HEK293T (cell line): Measurements from ENCODE around the gene NPEPPS.
A peak's percentile ranks its signal among the peaks of the same experiment; 100 is the strongest.
"Not testable (repeated sequence)": the region's sequence is repeated elsewhere in the genome, so short reads cannot be mapped to it uniquely, and the experiment has no call there.

ENCODE experiments used
- CTCF ChIA-PET: fragments of 350-600 bp; formaldehyde crosslinking; extraction: SDS; loops from one replicate; lab custom pipeline; 2021; ENCODE audit warnings: antibody characterized with exemption, inconsistent platforms; lab: Yijun Ruan, JAX
- POLR2A ChIA-PET: fragments of 350-600 bp; formaldehyde crosslinking; extraction: SDS; loops from one replicate; lab custom pipeline; 2020; ENCODE audit warnings: antibody characterized with exemption, inconsistent platforms; lab: Yijun Ruan, JAX
- DNase-seq: peaks from one replicate; pipeline ENCODE4 v3.0.0; 2012; ENCODE audit warnings: mixed read lengths; ENCODE audit errors: extremely low spot score
- L3MBTL2 ChIP-seq: fragments of 450-650 bp; conservative IDR thresholded peaks from 2 replicates; pipeline ENCODE4 v1.6.1; 2016; ENCODE audit warnings: mild to moderate bottlenecking

Gene NPEPPS

GRCh38 chr17:47530557-47531232 is at the start of gene NPEPPS:
TSS of gene NPEPPS (plus strand) at chr17:47531108. CDS start at chr17:47531301, 193 bp downstream.
- DNase-seq: peak; percentile 77
- CTCF ChIA-PET, POLR2A ChIA-PET: not testable (repeated sequence)
- peak; percentile 77 for TF ChIP-seq L3MBTL2

GRCh38 chr17:47491841-47492212 is 39.1 kb upstream of the NPEPPS start:
- DNase-seq, CTCF ChIA-PET, POLR2A ChIA-PET: not testable (repeated sequence)

DNA sequence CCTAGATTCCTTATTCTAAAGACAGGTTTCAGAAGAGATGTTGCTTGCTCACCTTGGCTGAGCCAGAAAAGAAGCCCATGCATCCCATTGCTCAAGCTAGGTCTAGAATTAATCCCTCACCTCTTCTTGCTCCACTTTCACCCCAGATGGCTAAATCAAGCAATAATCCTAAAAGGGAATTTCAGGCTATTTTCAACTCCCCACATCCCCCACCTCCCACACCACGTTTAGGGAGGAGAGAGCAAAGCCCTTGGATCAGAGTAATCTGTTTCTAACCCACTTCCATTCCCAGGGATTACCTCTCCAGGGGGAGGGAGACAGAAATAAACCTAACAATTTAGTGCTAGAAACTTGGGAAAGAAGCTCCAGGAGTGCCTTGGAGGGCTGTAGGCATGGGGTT is 31.8 kb upstream of the NPEPPS start:
- CTCF ChIA-PET, DNase-seq, POLR2A ChIA-PET: not testable (repeated sequence)

- POLR2A ChIA-PET, CTCF ChIA-PET, DNase-seq: not testable (repeated sequence)
These were observed 31.4 kb upstream of the NPEPPS start for GRCh38 chr17:47499494-47499893.

DNA sequence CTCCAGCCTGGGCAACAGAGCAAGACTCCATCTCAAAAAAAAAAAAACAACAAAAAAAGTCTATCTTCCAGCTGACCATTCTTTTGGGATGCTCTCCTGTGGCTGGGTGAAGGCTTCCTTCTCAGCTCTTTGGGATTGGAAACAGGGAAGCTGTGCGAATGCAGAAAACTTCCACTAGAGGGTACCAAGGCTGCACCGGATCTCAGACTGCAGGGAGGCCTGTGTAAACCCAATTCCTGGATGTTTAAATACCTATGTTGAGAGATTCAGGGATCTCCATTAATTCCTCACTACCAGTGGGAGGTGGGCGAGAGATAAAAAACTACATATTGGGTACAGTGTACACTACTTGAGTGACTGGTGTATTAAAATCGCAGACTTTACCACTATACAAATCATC is 30.3 kb upstream of the NPEPPS start:
- POLR2A ChIA-PET: not testable (repeated sequence)
- peak; percentile 11 for DNase-seq
- CTCF ChIA-PET: interaction anchor here (1.2 kb wide), 1 partner anchor 118 kb away, joined by 4 read pairs; no protein-coding TSS in a partner anchor

- POLR2A ChIA-PET, CTCF ChIA-PET, DNase-seq: not testable (repeated sequence)
These were observed 28.7 kb upstream of the NPEPPS start for GRCh38 chr17:47502122-47502731.

GRCh38 chr17:47502776-47503455 is 28.0 kb upstream of the NPEPPS start:
- POLR2A ChIA-PET, CTCF ChIA-PET, DNase-seq: not testable (repeated sequence)

DNA sequence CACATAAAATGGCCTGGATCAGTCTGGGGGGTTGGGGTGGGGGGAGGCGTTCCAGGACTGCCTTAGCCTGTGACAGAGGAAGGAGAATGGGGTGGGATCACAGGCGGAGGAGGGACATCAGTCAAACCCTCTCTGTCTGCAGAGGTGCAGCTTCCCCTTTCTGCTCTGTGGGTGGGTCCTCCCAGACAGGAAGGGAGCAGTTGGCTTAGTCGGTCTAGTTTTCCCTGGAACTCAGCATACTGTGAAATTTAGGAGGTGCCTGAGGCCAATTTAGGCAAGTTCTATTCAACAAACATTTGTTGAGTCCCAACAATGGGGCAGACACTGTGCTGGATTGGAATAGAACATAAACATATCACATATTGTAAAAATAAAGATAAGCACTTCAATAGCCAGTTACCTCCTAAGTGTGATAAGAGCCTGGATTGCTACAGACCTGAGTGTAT is 19.2 kb upstream of the NPEPPS start:
- CTCF ChIA-PET: interaction anchor here (0.7 kb wide), 1 partner anchor 108 kb away, joined by 6 read pairs; no protein-coding TSS in a partner anchor
- POLR2A ChIA-PET, DNase-seq: not testable (repeated sequence)

DNA sequence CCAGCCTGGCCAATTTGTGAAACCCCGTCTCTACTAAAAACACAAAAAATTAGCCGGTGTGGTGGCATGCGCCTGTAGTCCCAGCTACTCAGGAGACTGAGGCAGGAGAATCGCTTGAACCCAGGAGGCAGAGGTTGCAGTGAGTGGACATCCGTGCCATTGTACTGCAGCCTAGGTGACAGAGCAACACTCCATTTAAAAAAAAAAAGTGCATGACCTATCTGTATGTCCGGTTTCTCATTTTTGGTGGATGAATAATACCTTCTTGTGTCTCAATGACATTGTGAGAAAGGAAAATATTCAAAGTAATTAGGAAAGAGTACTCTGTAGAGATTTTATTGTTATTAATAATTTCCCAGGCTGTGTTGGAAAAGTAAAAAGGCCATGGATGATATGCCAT is 17.6 kb upstream of the NPEPPS start:
- POLR2A ChIA-PET, DNase-seq, CTCF ChIA-PET: not testable (repeated sequence)

DNA sequence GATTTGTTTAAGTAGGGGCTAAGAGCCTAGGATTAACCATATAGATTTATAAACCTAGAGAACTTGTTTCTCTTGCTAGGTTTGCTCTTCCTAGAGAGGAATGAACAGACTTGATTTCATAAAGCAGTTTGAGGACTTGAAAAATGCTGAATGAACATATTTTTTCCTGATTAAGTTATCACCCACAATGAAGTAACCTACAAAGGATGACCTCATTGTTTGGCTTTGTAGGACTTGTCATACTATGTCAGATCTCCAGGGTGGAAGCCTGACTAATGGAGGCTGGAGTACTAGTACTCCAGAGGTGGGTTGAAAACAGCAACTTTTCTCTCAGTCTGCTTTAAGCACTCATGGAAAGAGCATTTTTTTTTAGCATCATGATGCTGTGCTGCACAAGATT is 12.0 kb upstream of the NPEPPS start:
- CTCF ChIA-PET, POLR2A ChIA-PET, DNase-seq: not testable (repeated sequence)

- DNase-seq, POLR2A ChIA-PET, CTCF ChIA-PET: not testable (repeated sequence)
These were observed 11.5 kb upstream of the NPEPPS start for GRCh38 chr17:47519365-47519764.

DNA sequence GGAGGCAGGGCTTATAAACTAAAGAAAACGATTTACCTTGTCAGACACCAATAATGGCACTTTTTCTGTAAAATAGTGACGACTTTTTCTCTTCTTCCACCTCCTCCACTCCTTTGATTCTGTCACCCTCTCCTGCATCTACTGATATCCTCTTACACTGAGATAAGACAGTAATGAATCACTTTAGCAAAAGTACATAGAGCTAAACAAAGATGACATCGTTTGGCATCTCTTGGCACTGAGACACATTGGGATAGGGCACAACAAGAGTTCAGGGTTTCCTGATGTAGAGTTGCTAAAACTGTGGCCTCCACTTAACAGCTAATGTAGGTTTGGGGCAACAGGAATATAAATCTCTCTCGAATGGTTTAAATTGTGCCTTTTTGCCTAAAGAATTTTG is 10.6 kb upstream of the NPEPPS start:
- DNase-seq, CTCF ChIA-PET, POLR2A ChIA-PET: not testable (repeated sequence)

DNA sequence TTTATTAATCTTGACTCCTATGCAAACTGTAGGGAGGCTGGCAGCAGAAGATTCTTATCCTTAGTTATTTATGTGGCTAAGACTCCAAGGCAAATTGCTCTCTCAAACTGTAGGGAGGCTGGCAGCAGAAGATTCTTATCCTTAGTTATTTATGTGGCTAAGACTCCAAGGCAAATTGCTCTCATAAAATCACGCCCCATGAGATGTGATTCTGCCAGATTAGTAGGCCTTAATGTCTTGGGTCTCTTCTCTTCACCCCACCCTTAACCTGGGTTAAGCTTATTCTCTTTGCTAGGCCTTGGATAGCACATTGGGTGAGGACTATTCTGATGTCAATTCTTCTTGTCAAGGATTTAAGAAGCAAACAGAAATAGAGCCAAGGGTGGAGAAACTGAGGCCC is 9.5 kb upstream of the NPEPPS start:
- POLR2A ChIA-PET, CTCF ChIA-PET, DNase-seq: not testable (repeated sequence)

GRCh38 chr17:47522341-47522740 is 8.6 kb upstream of the NPEPPS start:
- CTCF ChIA-PET, POLR2A ChIA-PET, DNase-seq: not testable (repeated sequence)

- CTCF ChIA-PET, DNase-seq: not testable (repeated sequence)
- POLR2A ChIA-PET: interaction anchor here (1.0 to 1.2 kb wide), 2 partner anchors 118 to 119 kb away, joined by 3 read pairs; partner anchors contain the start of gene KPNB1
These were observed 419 bp downstream of the NPEPPS start for GRCh38 chr17:47531233-47531820.

- CTCF ChIA-PET: interaction anchor here (0.6 kb wide), 1 partner anchor 16 kb away, joined by 3 read pairs; no protein-coding TSS in a partner anchor
- POLR2A ChIA-PET, DNase-seq: not testable (repeated sequence)
These were observed 8.2 kb downstream of the NPEPPS start for GRCh38 chr17:47539085-47539484.
